Suppressor macrophage (primary cell): Measurements from ENCODE around the gene C2CD2.
"Not testable (repeated sequence)": the region's sequence is repeated elsewhere in the genome, so short reads cannot be mapped to it uniquely, and the experiment has no call there.

Source experiments
- DNase-seq, 4 experiments: peaks; one replicate each; pipeline ENCODE4 v3.0.0-alpha.2; 2020 to 2022

C2CD2 gene

GRCh38 chr21:41956926-41957729, 3.3 kb upstream of the C2CD2 start:
- peak in 3 of 4 experiments; percentile 28 to 45 (median 37) for DNase-seq

DNA sequence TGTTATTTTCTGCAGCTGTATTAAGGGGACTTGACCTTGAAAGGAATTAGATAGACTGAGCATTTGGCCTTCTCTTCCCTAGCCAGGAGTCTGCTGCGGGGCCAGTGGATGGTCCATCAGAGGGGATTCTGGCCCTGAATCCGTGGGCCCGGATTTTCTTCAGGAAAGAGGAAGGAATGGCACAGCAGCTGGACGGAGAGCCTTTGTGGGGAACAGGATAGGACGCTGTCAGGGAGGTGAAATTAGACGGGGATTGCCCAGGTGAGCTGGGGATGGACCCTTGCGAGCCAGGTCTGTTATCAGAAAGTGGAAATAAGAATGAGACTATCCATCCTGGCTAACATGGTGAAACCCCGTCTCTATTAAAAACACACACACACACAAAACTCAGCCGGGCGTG, 1.7 kb upstream of the C2CD2 start:
- no peak for DNase-seq

DNA sequence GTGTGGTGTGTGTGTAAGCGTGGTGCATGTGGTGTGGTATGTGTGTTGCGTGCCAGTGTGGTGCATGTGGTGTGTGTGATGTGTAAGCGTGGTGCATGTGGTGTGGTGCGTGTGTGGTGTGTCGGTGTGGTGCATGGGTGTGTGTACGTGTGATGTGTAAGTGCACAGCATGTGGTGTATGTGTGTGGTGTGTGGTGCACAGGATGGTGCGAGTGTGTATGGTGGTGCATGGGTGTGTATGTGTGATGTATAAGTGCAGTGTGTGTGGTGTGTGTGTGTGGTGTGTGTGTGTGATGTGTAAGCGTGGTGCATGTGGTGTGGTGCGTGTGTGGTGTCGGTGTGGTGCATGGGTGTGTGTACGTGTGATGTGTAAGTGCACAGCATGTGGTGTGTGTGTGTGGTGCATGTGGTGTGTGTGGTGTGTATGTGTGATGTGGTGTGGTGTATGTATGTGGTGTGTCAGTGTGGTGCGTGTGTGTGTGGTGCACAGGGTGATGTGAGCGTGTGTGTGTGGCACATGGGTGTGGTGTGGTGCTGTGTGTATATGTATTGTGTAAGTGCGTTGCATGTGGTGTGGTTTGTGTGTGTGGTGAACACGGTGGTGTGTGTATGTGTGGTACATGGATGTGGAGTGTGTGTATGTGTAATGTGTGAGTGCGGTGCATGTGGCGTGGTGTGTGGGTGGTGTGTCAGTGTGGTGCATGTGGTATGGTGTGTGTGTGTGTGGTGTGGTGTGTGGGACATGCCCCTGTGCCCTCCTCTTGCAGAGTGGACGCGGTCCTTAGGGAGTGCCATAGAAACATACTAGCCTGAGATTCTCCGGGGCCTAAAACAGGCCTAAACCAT, 1.1 kb upstream of the C2CD2 start:
- DNase-seq = no peak

- peak in 3 of 4 experiments; percentile 39 to 75 (median 49) for DNase-seq
Measured at GRCh38 chr21:41953249-41953830, 478 bp downstream of the C2CD2 start.

GRCh38 chr21:41952568-41953248, 1.1 kb downstream of the C2CD2 start:
- peak in 3 of 4 experiments; percentile 40 to 45 (median 44) for DNase-seq

- no peak for DNase-seq
Measured at GRCh38 chr21:41951876-41952567, 1.8 kb downstream of the C2CD2 start.

- no peak for DNase-seq
Measured at GRCh38 chr21:41950941-41951351, 2.9 kb downstream of the C2CD2 start.

DNA sequence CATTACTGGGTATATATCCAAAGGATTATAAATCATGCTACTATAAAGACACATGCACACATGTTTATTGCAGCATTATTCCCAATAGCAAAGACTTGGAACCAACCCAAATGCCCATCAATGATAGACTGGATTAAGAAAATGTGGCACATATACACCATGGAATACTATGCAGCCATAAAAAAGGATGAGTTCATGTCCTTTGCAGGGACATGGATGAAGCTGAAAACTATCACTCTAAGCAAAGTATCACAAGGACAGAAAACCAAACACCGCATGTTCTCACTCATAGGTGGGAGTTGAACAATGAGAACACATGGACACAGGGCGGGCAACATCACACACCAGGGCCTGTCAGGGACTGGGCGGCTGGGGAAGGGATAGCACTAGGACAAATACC, 4.2 kb downstream of the C2CD2 start:
- DNase-seq = not testable (repeated sequence)

GRCh38 chr21:41948901-41949300, 4.9 kb downstream of the C2CD2 start:
- no peak for DNase-seq

GRCh38 chr21:41948078-41948895, 5.5 kb downstream of the C2CD2 start:
- DNase-seq = peak in 2 of 4 experiments; percentile 10 to 14

GRCh38 chr21:41945982-41946381, 7.8 kb downstream of the C2CD2 start:
- no peak for DNase-seq

- DNase-seq = no peak
Measured at GRCh38 chr21:41943851-41944250, 10.0 kb downstream of the C2CD2 start.

DNA sequence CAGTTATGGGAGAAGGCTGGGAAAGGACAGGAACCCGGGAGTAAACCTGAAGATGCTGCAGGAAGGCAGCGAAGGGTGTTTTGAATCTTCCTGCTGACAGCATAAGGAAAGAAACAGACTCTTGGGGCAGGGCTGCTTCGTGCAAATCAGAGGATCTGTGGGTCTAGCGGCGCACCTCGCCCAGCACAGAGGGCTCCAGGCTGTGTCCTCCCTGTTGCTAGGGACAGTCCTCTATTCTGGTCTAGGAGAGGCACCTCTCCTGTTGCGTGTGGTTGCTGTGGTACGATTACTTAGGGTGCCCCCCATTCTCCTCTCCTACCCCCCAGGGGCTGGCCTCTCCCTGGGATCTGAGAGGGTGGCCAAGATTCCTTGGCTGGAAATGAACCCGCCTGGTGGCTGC, 11.4 kb downstream of the C2CD2 start:
- DNase-seq = no peak

DNA sequence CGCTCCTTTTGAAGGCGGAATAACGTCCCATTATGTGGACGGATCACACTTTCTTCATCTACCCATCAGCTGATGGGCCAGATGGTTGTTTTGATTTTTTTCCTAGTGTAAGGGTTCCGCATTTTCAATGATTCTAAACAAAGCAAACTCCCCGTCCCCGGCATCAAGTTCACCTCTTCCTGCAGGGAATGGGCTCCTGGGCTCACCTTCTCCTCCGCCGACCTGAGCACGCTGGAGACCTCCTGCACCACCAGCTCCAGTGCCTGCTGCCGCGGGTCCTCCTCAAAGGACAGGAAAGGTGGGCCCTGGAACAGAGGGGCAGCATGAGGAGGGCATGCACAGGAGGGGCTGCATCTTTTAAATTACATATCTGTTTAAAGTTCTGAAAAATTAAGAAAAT, 11.9 kb downstream of the C2CD2 start:
- DNase-seq = no peak

DNA sequence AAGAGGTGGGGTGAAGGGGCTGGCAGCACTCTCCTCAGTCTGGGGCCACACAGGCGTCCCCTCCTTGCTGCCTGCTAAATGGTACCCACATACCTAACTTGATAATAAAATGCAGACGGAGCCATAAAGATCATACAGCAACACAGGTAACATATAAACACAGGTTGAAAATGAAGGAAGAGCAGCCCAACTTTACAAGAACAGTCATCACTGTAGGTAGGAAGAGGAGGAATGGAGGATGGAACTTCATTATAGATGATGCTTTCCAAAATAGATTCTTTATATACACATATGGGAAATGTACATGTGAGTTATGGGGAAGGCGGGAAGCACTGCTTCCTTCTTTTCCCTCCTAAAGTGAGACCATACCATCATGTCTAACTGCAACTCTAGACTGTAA, 13.4 kb downstream of the C2CD2 start:
- no peak for DNase-seq

- no peak for DNase-seq
Measured at GRCh38 chr21:41939391-41939790, 14.4 kb downstream of the C2CD2 start.

GRCh38 chr21:41933313-41934079, 20.3 kb downstream of the C2CD2 start:
- DNase-seq = peak; percentile 21 to 45 (median 37)

DNA sequence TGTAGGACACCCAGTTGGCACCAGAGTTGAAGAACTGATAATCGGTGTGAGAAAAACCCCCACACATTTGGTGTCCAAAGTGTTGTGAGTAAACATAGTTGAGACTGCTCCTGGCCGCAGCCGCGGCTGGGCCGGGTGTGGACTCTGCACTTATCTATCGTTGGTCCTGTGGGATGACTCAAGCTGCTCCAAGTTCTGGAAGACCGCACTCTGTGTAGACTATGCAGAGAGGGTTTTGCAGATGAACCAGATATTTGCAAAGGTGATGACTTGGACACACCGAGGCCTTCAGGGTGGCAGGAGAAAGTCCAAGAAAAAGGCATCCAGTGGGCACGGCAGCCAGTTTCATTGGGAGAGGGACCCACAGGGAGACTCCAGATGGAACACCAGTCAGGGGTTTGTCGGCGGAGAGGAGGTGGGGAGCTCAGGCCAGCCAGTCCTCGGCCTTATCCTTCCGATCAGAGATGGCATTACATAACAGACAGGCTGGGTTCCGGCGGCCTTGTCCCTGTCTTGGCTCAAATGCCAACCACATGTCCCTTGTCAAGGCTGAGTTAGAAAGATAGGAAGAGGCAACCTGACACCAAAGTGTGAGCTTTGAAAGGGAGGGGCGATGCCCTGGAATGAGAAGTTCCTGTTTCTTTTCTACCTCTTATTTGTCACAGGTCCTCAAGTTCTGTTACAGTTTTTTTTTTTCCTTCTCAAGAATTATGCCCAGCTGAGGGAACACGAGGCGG, 21.1 kb downstream of the C2CD2 start:
- peak in 3 of 4 experiments; percentile 33 to 47 (median 38) for DNase-seq

DNA sequence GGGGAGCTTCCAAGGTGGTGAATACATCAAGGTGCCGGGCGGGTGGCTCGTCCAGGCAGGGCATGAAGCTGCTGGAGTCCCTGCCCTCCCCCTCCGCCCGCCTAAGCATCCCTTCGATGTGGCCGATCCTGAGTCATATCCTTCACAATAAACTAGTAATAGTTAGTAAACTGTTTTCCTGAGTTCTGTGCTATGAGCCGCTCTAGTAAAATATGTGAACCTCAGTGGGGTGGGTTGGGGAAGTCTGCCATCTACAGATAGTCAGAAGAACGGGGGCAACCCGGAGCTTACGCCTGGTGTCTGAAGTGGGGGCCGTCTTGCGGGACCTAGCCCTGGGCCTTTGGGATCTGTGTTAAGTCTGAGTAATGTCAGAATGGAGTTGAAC, 21.6 kb downstream of the C2CD2 start:
- DNase-seq = no peak

- DNase-seq = no peak
Measured at GRCh38 chr21:41931041-41931451, 22.8 kb downstream of the C2CD2 start.
